GM12891 (cell line): ENCODE measurements around the gene IFITM5.

ENCODE experiments used
- PAX5 ChIP-seq: IDR thresholded peaks from 2 replicates; pipeline ENCODE4 v1.6.1; 2011; ENCODE audit warnings: low read length, moderate library complexity, mild to moderate bottlenecking; ENCODE audit not compliant: insufficient read depth, severe bottlenecking
- POLR2A ChIP-seq: IDR thresholded peaks from 2 replicates; pipeline ENCODE4 v1.6.1; 2011; ENCODE audit warnings: low read depth, low read length, control low read depth
- POLR2AphosphoS5 ChIP-seq: IDR thresholded peaks from 2 replicates; pipeline ENCODE4 v1.6.1; 2011; ENCODE audit warnings: low read depth, low read length, control low read depth
- TAF1 ChIP-seq: IDR thresholded peaks from 2 replicates; pipeline ENCODE4 v1.6.1; 2011; ENCODE audit warnings: low read depth, low read length, control low read depth

DNA sequence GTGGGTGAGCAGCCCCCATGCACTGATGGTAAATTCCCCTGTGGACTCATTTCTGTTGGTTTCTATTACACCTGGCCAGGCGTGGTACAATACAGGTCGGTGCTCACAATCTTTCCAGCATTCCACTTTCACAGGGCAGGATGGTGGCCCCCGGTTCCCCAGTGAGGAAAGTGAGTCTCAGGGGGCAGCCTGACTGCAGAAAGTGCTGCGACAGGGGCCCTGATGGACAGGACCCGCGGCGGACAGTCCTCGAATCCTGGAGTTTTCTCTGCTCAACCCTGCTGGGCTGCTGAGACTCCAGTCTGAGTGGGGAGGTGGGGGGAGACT lies 13.5 kb downstream of the IFITM5 start:
- TF ChIP-seq TAF1: no peak
- TF ChIP-seq POLR2A: no peak
- no peak for TF ChIP-seq PAX5
- no peak for TF ChIP-seq POLR2AphosphoS5
